Measurements from ENCODE around the gene RDX. TPM values are rescaled to one million over a fixed set of nuclear protein-coding genes. Genes with fewer than 3 reads are reported as not detected.

RDX gene
- total and polyA plus RNA-seq, 2 of the 8 experiments (the other 6 are each of a cell fraction or from before 2014, with no cell fraction given), result 27.4 to 100 TPM

- TF ChIP-seq RBBP5 (IDR thresholded peaks at IDR 0.05; ENCODE audit: borderline replicate concordance, low read depth, low read length) (no peak), RFX5 (IDR thresholded peaks at IDR 0.05; ENCODE audit: borderline replicate concordance, low read depth, low read length) (no peak), SUZ12 (IDR thresholded peaks at IDR 0.05; ENCODE audit: low read length) (no peak), YY1 (IDR thresholded peaks at IDR 0.05; ENCODE audit: low read depth, low read length) (no peak), HDAC2 (IDR thresholded peaks at IDR 0.05; ENCODE audit: borderline replicate concordance in 1 of 2, low read depth in 2 of 2, low read length in 2 of 2) (no peak)
Observed at GRCh38 chr11:110134110-110134509, 162.3 kb downstream of the RDX start (continued).

Data from H1 (cell line).